Trophoblast cell (in vitro differentiated cells and primary cell): ENCODE results near the gene FGD3.
A peak's percentile ranks its signal among the peaks of the same experiment; 100 is the strongest.

Experiments used
- DNase-seq, 2 donors: peaks; one replicate each; pipeline ENCODE4 v3.0.0-alpha.2; 2016
- H2AFZ ChIP-seq: 2 replicates; pipeline ENCODE4 v1.6.1; 2013; ENCODE audit warnings: low read length, moderate library complexity, mild to moderate bottlenecking; ENCODE audit not compliant: insufficient read depth, poor library complexity
- H2AK5ac ChIP-seq: 2 replicates; pipeline ENCODE4 v1.6.1; 2013; ENCODE audit warnings: mild to moderate bottlenecking, low read length
- H2BK120ac ChIP-seq: 2 replicates; pipeline ENCODE4 v1.6.1; 2013; ENCODE audit warnings: low read length, mild to moderate bottlenecking, moderate library complexity; ENCODE audit not compliant: insufficient read depth, poor library complexity
- H2BK12ac ChIP-seq: 2 replicates; pipeline ENCODE4 v1.6.1; 2013; ENCODE audit warnings: mild to moderate bottlenecking, low read length, moderate library complexity
- H2BK5ac ChIP-seq: 2 replicates; pipeline ENCODE4 v1.6.1; 2013; ENCODE audit warnings: low read length, low read depth, moderate library complexity, mild to moderate bottlenecking; ENCODE audit not compliant: poor library complexity
- H3K14ac ChIP-seq: 2 replicates; pipeline ENCODE4 v1.6.1; 2013; ENCODE audit warnings: mild to moderate bottlenecking, low read length
- H3K18ac ChIP-seq: 2 replicates; pipeline ENCODE4 v1.6.1; 2013; ENCODE audit warnings: mild to moderate bottlenecking, low read length
- H3K23ac ChIP-seq: 2 replicates; pipeline ENCODE4 v1.6.1; 2013; ENCODE audit warnings: low read length
- H3K27ac ChIP-seq: 2 replicates; pipeline ENCODE4 v1.5.1; 2013; ENCODE audit warnings: low read depth, mild to moderate bottlenecking, inconsistent platforms, low read length, moderate library complexity
- H3K27me3 ChIP-seq: 2 replicates; pipeline ENCODE4 v1.6.1; 2013; ENCODE audit warnings: inconsistent platforms, mild to moderate bottlenecking, low read length, moderate library complexity; ENCODE audit not compliant: insufficient read depth
- H3K36me3 ChIP-seq, 2 experiments: 1 replicate in 1 of 2; 2 replicates in 1 of 2; pipeline ENCODE4 v1.6.1; 2013; ENCODE audit warnings: low read length in 2 of 2, mild to moderate bottlenecking in 2 of 2, moderate library complexity in 1 of 2; ENCODE audit not compliant: insufficient read depth in 2 of 2, control insufficient read depth in 1 of 2
- H3K4ac ChIP-seq: 2 replicates; pipeline ENCODE4 v1.6.1; 2013; ENCODE audit warnings: low read depth, mild to moderate bottlenecking, low read length, moderate library complexity
- H3K4me1 ChIP-seq, 2 experiments: 1 replicate in 1 of 2; 2 replicates in 1 of 2; pipeline ENCODE4 v1.6.1; 2013; ENCODE audit warnings: low read length in 2 of 2, mild to moderate bottlenecking in 2 of 2, moderate library complexity in 1 of 2; ENCODE audit not compliant: insufficient read depth in 2 of 2, control insufficient read depth in 1 of 2
- H3K4me2 ChIP-seq: 2 replicates; pipeline ENCODE4 v1.6.1; 2013; ENCODE audit warnings: inconsistent platforms, mild to moderate bottlenecking, low read length, moderate library complexity
- H3K4me3 ChIP-seq: 2 replicates; pipeline ENCODE4 v1.5.1; 2013; ENCODE audit warnings: mild to moderate bottlenecking, low read depth, low read length, inconsistent platforms
- H3K79me1 ChIP-seq: one replicate; pipeline ENCODE4 v1.6.1; 2013; ENCODE audit warnings: low read length
- H3K79me2 ChIP-seq: 2 replicates; pipeline ENCODE4 v1.6.1; 2013; ENCODE audit warnings: low read length, mild to moderate bottlenecking; ENCODE audit not compliant: control insufficient read depth, insufficient read depth, poor library complexity
- H3K9ac ChIP-seq: 2 replicates; pipeline ENCODE4 v1.6.1; 2013; ENCODE audit warnings: mild to moderate bottlenecking, low read length
- H3K9me3 ChIP-seq: 2 replicates; pipeline ENCODE4 v1.6.1; 2013; ENCODE audit warnings: low read depth, mild to moderate bottlenecking, control low read depth, inconsistent platforms, low read length; ENCODE audit not compliant: insufficient read depth
- H4K12ac ChIP-seq: 2 replicates; pipeline ENCODE4 v1.6.1; 2013; ENCODE audit warnings: low read depth, mild to moderate bottlenecking, low read length, moderate library complexity
- H4K8ac ChIP-seq: 2 replicates; pipeline ENCODE4 v1.6.1; 2013; ENCODE audit warnings: low read depth, mild to moderate bottlenecking, low read length, moderate library complexity
- H4K91ac ChIP-seq: one replicate; pipeline ENCODE4 v1.6.1; 2013; ENCODE audit warnings: low read depth, mild to moderate bottlenecking, low read length, moderate library complexity
- WGBS: extraction: QIAGEN DNeasy Blood & Tissue Kit; methylation state at CpG from one replicate; pipeline ENCODE4 v1.1.7; 2013; ENCODE audit warnings: missing lambda C conversion rate; ENCODE audit not compliant: insufficient read length, insufficient coverage; ENCODE audit errors: extremely low coverage; 5-methylcytosine and 5-hydroxymethylcytosine counted together

FGD3 gene

DNA sequence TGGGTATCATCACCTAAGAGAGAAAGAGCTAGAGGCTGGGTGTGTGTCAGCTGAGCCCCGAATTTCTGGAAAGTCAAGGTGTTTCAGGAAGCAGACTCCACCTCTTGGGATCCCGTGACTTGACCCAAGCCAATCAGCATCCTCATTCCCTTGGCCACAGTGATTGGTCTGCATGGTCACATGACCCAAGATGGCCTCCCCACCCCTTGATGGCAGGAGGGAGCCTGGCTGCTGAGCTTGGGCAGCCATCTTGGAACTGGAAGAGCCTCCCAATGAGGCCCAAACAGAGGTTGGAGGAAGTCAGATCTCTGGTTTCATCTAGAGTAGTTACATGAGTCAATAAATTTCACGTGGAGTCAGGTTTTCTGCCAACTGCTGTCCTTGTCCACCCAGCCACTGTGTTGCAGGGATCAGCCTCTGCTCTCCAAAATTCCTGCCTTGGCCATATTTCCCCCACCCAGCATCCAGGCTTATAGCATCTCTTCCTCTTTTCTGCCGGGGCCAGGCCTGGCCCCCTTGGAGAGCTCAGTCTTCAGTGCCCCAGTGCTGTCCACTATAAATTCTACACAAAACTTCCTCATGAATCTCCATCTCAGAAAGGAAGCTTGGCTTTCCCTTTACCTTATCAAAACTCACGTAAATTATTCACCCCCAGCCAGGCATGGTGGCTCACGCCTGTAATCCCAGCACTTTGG is 93.9 kb downstream of the FGD3 start:
- H3K23ac ChIP-seq, result no peak overlapping the region
- no peaks in the 10 kb centered on the region for H3K36me3 ChIP-seq
- no peak overlapping the region for H4K8ac ChIP-seq
- no CpG with 5 or more reads among the region's 6 CpGs for WGBS
- DNase-seq, result no peak
- no peak overlapping the region for H3K4me3 ChIP-seq
- H2BK12ac ChIP-seq, result no peak overlapping the region
- H2AK5ac ChIP-seq, result no peak overlapping the region
- H2BK5ac ChIP-seq, result no peak overlapping the region
- H3K79me2 ChIP-seq, result no peaks in the 10 kb centered on the region
- no peak overlapping the region for H3K4ac ChIP-seq
- no peak overlapping the region for H3K18ac ChIP-seq
- H2AFZ ChIP-seq, result no peak overlapping the region
- H3K4me1 ChIP-seq, result no peaks in the 10 kb centered on the region
- no peak overlapping the region for H2BK120ac ChIP-seq
- H3K4me2 ChIP-seq, result no peak overlapping the region
- no peaks in the 10 kb centered on the region for H3K9me3 ChIP-seq
- H3K27me3 ChIP-seq, result no peaks in the 10 kb centered on the region
- no peak overlapping the region for H4K12ac ChIP-seq
- H4K91ac ChIP-seq, result no peak overlapping the region
- H3K27ac ChIP-seq, result no peak overlapping the region
- no peak overlapping the region for H3K14ac ChIP-seq
- no peak overlapping the region for H3K9ac ChIP-seq
- H3K79me1 ChIP-seq, result no peaks in the 10 kb centered on the region

DNA sequence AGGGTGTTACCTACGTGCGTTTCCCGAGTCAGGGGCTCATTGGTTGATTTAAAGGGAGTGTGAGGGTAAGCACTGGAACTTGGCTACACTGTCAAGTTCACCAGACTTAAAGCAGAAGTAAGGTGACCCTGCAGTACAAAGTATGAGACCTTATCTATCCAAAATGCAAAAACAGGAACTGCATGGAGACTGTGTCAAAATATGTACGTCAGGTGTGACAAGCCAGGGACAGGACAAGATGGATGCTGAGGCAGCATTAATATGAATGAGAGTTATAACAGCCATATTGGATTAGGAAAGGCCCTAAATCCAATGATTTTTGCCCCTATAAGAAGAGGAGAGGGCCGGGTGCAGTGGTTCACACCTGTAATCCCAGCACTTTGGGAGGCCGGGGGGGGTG is 95.8 kb downstream of the FGD3 start:
- no peak overlapping the region for H3K4me2 ChIP-seq
- no peaks in the 10 kb centered on the region for H3K79me1 ChIP-seq
- H3K79me2 ChIP-seq, result no peaks in the 10 kb centered on the region
- no peak overlapping the region for H2AFZ ChIP-seq
- H4K12ac ChIP-seq, result no peak overlapping the region
- H3K27ac ChIP-seq, result no peak overlapping the region
- no peaks in the 10 kb centered on the region for H3K9me3 ChIP-seq
- no peak overlapping the region for H3K23ac ChIP-seq
- H2BK120ac ChIP-seq, result no peak overlapping the region
- WGBS, result no CpG with 5 or more reads among the region's 6 CpGs
- H3K4ac ChIP-seq, result no peak overlapping the region
- H3K14ac ChIP-seq, result no peak overlapping the region
- no peak overlapping the region for H2BK12ac ChIP-seq
- no peaks in the 10 kb centered on the region for H3K36me3 ChIP-seq
- no peak overlapping the region for H2AK5ac ChIP-seq
- H3K4me3 ChIP-seq, result no peak overlapping the region
- no peaks in the 10 kb centered on the region for H3K27me3 ChIP-seq
- H4K91ac ChIP-seq, result no peak overlapping the region
- no peak overlapping the region for H3K9ac ChIP-seq
- H3K4me1 ChIP-seq, result no peaks in the 10 kb centered on the region
- H4K8ac ChIP-seq, result no peak overlapping the region
- no peak overlapping the region for H2BK5ac ChIP-seq
- DNase-seq, result no peak
- no peak overlapping the region for H3K18ac ChIP-seq

DNA sequence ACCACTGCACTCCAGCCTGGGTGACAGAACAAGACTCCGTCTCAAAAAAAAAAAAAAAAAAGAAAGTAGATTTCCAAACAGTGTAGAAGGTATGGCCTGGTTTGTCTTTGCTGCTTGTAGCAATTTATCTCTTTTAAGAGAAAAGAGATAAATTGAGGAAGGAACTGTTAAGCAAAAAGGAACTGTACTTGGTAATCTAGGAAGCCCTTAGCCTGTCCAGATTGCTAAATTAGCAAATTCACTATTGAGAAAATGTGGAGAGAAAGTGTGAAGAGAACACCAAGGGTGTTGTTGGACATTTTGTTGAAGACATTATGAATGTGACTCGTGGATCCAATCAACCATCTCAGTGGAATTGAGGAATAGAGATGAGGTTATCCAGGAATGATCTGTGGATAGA is 98.2 kb downstream of the FGD3 start:
- Histone ChIP-seq H3K27me3 (no peaks in the 10 kb centered on the region), H3K18ac (no peak overlapping the region), H2BK5ac (no peak overlapping the region), H3K23ac (no peak overlapping the region), H3K9me3 (no peaks in the 10 kb centered on the region), H3K79me1 (no peaks in the 10 kb centered on the region), H3K36me3 (no peaks in the 10 kb centered on the region), H3K4me1 (no peaks in the 10 kb centered on the region), H2AK5ac (no peak overlapping the region), H4K12ac (no peak overlapping the region), H3K4ac (no peak overlapping the region), H3K79me2 (no peaks in the 10 kb centered on the region), H3K14ac (no peak overlapping the region), H3K9ac (no peak overlapping the region), H3K27ac (no peak overlapping the region), H3K4me2 (no peak overlapping the region), H2BK12ac (no peak overlapping the region), H3K4me3 (no peak overlapping the region), H2BK120ac (no peak overlapping the region), H2AFZ (no peak overlapping the region), H4K91ac (no peak overlapping the region), H4K8ac (no peak overlapping the region)
- no peak for DNase-seq
- WGBS, result no CpG with 5 or more reads among the region's 2 CpGs

DNA sequence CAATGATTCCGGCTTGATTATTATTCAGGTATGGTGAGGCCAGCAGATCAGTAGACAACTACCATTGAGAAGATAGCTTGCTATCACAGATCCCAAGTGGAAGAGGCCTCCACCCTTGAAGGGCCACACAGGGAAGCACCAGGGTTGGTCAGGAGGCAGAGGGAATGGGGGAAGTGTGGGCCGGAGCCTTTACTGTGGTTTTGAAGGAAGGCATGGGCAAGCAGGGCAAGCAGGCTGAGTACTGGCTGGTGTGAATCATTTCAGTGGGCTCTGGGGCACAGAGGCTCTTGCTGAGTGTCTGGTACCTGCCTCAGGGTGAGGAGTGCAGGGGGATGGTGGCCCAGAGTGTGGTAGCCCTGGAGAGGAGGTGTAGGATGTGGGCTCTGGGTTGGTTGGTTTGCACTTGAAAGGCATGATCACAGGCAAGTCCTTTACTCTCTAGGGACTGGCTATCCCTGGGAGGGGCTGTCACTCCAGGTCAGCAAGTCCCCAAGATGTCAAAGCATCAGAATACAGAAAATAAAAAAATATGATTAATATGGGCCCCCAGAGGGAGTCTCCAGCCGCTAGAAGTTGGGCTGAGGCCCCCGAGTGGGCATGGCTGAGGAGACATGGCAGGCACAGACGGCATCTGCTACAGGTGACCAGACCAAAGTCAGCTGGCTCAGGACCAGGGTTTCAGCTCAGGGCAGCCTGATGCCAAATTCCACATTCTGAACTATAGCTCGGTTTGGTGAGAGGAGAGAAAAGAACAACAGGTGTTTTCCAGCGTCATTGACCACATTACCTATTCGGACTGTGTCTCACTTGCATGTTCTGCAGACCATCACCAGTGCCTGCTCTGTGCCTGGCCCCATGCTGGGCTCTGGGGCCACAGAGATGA is 101.5 kb downstream of the FGD3 start:
- H2AK5ac ChIP-seq, result no peak overlapping the region
- no peaks in the 10 kb centered on the region for H3K79me1 ChIP-seq
- no peak overlapping the region for H2AFZ ChIP-seq
- H3K14ac ChIP-seq, result no peak overlapping the region
- no peak overlapping the region for H4K12ac ChIP-seq
- no peak overlapping the region for H3K23ac ChIP-seq
- WGBS, result no CpG with 5 or more reads among the region's 8 CpGs
- H3K4me1 ChIP-seq, result no peaks in the 10 kb centered on the region
- no peak overlapping the region for H3K27ac ChIP-seq
- H3K36me3 ChIP-seq, result no peaks in the 10 kb centered on the region
- no peak overlapping the region for H2BK12ac ChIP-seq
- H2BK5ac ChIP-seq, result no peak overlapping the region
- H4K8ac ChIP-seq, result no peak overlapping the region
- no peaks in the 10 kb centered on the region for H3K79me2 ChIP-seq
- no peaks in the 10 kb centered on the region for H3K27me3 ChIP-seq
- H3K4me2 ChIP-seq, result no peak overlapping the region
- DNase-seq, result no peak
- no peak overlapping the region for H3K9ac ChIP-seq
- no peak overlapping the region for H3K18ac ChIP-seq
- no peak overlapping the region for H3K4ac ChIP-seq
- no peak overlapping the region for H2BK120ac ChIP-seq
- no peaks in the 10 kb centered on the region for H3K9me3 ChIP-seq
- no peak overlapping the region for H4K91ac ChIP-seq
- H3K4me3 ChIP-seq, result peak overlapping the region; percentile 43
